ENCODE measurements around the gene PLA2G5.

GRCh38 chr1:20105856-20106255 is 35.9 kb downstream of the PLA2G5 start:
- no peak for TF ChIP-seq CTCF (conservative IDR thresholded peaks at IDR 0.05)
- TF ChIP-seq EZH2 (IDR thresholded peaks at IDR 0.05; ENCODE audit: low read depth), result no peak

Measured in PC-9 (cell line).